Measurements from ENCODE around the gene UPF1.

The UPF1 gene

DNA sequence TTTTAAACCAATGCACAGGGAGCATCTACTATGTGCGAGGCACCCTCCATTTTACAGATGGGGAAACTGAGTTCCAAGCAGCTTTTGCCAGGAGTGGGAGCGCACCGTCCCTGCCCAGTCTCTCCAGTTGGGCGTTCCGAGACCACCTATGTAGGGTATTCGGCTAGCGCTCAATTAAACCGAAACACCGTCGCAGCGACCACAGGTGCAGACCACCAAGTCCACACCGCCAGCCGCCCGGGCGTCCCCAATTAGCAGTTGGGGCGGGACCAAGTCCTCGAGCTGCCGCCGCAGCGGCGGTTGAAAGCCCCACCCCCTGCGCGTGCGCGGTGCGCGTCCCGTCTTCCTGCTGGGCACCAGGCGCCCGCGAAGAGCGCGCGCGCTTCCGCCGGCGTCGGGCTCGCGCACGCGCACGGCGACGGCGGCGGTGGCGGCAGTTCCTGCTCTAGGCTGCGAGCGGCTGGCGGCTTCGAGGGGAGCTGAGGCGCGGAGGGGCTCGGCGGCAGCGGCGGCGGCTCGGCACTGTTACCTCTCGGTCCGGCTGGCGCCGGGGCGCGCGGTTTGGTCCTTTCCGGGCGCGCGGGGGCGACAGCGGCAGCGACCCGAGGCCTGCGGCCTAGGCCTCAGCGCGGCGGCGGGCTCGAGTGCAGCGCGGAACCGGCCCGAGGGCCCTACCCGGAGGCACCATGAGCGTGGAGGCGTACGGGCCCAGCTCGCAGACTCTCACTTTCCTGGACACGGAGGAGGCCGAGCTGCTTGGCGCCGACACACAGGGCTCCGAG is at the start of gene UPF1:
Gene UPF1 (plus strand): TSS at position 436 of the 782 bp plus-strand sequence. CDS start 251 bp downstream, at position 687.
- FAIRE-seq: peak; percentile 51
- DNase-seq (ENCODE audit: insufficient read length, low spot score): peak; percentile 97

DNA sequence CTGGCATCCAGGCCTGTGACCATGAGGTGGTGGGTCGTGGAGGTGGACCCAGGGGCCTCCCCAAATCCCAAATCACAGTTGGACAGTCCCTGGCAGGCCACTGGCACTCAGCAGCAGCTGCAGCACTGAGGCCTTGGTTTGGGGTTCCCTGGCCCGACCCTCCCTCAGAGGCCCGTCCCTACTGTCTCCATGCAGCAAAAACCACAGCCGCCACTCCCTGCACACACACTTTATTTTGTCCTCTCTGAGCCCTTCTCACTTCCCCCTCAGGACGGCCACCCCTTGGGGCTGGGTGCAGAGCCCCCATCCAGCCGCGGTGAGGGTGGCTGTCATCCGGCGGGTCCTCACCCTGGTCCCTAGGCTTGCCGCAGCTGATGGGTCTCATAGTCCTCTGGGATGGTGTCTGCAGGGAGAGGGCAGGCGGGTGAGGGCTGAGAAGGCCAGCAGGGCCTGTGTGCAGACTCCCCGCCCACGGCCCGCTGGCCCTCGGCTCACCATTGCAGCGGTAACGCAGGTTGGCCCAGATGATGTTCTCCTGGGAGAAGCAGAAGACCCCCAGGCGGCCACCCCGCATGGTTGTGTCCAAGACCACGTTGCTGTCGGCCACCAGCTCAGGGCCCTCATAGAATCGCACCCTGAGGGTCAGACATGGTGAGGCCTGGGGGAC is 49.1 kb upstream of the UPF1 start:
- no peak for FAIRE-seq
- no peak for DNase-seq (ENCODE audit: insufficient read length, low spot score)

DNA sequence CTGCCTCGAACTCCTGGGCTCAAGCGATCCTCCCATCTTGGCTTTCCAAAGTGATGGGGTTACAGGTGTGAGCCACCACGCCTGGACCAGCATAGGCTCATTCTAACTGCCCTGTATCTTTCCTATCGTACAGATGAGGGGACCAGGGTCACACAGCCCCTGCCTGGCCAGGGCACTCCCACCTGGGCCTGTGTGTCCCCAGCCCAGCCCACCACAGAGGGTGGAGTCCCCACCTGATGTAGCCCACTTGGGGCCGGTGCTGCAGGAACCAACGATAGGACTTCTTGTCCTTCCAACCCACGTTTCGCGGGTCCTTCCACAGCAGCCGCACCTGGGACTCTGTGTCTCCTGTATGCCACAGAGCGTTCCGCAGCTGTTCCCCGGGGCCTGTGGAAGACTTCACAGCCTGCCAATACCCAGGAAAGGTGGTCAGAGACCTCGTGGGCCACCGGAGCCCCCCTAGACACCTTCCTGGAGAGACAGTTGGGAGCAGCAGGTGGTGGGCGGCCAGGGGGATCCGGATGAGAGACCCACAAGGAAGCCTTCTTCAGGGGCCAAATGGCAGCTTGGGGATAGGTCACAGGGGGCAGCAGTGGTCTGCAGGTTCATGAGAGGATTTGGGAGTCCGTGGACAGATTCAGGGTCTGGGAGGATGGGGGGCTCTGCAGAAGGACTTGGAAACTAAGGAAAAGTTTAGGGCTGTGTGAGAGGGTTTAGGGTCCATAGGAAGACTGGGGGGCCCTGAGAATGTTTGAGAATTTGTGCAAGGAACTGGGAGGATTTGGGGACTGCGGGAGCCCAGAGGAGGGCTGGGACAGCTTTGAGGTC is 47.6 kb upstream of the UPF1 start:
- DNase-seq (ENCODE audit: insufficient read length, low spot score) (no peak), FAIRE-seq (no peak)

DNA sequence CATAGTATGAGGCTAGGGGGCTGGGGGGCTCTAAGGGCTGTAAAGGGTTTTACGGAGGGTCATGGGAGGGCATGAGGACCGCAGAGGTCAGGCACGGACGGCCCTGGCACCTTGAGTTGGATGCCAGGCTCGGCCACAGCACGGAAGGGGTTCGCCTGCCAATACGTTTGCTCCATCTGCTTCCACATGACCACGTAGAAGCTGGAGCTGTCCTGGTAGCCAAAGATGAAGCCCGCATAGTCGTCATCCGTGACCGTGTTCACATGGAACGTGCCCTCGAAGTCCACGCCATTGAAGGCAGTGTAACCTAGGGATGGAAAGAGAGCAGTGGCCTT is 47.0 kb upstream of the UPF1 start:
- FAIRE-seq: peak; percentile 52
- no peak for DNase-seq (ENCODE audit: insufficient read length, low spot score)

DNA sequence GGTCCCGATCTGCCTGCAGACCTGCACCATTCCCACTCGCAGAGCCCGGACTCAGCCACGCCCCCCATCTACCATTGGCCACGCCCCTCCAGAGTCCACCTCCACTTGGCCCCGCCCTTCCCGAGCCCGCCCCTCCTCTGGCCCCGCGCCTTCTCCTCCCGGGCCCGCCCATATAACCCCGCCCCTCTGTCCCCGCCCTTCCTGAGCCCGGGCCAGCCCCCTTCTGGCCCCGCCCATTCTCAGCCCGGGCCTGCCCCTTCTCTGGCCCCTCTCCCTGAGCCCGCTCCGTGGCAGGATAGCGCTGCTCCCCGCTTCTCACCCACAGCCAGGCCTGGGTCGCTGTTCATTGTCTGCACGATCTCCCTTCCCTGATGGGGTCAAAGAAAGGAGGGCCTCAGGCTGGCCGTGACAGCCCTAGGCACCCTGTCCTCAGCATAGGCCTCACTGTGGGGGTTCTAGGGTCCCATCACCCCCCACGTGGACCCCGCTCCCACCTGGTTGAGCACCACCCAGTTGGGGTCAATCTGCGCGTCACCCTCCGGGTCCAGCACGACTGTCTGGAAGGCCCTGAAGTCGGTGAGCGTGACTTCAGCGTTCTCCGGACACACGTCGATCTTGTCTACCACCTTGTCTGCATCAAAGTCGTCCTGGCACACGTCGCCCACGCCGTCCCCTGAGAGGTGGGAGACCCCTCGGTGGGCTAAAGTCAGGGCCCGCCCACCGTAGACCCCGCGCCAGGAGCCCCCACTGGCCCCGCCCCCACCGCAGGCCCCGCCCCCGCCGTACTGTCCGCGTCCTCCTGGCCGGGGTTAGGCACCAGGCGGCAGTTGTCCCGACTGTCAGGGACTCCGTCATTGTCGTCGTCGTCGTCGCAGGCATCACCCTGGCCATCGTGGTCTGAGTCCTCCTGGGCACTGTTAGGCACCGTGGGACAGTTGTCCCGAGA is 46.3 kb upstream of the UPF1 start:
- FAIRE-seq (peak; percentile 54), DNase-seq (ENCODE audit: insufficient read length, low spot score) (peak; percentile 57)

DNA sequence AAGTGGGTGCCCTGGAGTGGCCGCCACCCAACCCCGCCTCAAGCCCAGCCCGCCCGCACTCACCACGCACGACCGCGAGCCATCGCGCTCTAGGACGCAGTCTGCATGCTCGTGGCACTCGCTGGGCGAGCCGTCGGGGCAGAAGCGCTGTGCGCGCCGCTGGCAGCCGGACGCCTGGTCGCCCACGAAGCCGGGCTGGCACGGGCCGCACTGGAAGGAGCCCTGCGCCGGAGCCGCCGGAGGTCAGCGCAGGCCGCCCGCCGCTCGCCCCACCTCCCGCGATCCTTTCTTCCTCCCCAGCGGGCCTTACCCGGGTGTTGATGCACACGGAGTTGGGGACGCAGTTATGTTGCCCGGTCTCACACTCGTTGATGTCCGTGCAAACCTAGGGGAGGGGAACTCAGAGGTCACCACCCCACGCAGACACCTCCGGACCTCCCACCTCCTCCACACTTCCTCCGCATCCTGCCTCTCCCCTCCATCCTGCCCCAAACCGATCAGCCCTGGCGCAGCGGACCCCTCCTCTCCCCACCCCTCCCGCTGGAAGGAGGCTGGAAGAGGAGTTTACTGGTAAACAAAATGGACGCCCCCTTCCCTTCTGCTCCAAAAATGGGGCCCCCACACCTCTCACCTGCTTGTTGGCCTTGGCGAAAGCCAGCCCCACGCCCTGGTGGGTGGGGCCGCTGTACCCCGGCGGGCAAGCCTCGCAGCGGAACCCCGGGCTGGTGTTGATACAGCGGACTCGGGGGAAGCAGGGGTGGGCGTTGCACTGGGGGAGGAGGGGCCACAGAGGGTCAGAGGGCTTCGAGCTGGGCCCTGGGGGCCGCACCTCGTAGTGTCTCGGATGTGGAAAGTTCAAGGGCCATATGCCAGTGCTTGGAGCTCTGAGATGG is 43.0 kb upstream of the UPF1 start:
- FAIRE-seq: no peak
- DNase-seq (ENCODE audit: insufficient read length, low spot score): no peak

DNA sequence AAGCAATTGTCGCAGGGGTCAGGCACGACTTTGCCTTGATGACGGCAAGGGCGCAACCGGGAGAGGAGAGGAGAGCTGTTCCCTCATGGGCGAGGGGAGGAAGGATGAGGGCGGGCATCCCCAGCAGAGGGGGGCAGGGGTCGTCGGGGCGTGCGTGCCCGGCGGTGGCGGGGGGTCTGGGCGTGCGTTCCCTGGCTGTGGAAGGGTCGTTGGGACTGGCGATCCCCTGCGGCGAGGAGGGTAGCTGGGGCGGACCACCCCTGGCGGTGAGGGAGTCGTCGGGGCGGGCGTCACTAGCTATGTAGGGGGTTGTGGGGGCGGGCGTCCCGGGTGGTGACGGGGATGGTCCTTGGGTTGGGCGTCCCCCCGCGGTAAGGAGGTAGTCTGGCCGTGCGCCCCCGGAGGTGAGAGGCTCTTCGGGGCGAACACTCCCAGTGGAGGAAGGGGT is 42.3 kb upstream of the UPF1 start:
- DNase-seq (ENCODE audit: insufficient read length, low spot score) (no peak), FAIRE-seq (peak; percentile 58)

DNA sequence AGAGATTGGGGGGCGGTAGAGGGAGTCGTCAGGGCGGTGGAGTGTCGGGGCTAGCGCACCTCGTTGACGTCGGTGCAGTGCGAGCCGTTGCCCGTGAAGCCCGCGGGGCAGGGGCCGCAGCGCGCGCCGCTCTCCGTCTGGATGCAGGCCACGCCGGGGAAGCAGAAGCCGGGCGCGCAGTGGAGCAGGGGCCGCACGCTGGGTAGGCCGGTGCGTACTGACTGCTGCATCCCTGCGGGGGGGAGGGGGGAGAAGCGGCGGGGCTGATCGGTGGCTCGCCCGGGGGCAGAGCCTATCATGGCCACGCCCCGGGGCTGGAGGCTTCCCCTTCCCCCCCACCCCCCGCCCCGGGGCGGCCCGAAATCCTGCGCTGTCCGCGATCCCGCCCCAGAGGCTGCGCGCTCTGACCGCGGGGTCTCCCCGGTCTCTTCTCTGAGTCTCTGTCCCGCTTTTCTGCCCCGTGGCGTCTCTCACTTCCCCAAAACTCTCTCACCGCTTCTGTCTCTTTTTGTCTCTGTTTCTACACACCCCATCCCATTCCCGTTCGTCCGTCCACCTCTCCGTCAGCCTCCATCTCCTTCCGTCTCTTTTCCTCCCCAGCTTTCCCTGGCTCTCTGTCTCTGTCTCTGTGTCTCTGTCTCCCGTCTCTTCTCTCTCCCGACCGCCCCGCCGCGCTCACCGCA is 41.7 kb upstream of the UPF1 start:
- no peak for DNase-seq (ENCODE audit: insufficient read length, low spot score)

DNA sequence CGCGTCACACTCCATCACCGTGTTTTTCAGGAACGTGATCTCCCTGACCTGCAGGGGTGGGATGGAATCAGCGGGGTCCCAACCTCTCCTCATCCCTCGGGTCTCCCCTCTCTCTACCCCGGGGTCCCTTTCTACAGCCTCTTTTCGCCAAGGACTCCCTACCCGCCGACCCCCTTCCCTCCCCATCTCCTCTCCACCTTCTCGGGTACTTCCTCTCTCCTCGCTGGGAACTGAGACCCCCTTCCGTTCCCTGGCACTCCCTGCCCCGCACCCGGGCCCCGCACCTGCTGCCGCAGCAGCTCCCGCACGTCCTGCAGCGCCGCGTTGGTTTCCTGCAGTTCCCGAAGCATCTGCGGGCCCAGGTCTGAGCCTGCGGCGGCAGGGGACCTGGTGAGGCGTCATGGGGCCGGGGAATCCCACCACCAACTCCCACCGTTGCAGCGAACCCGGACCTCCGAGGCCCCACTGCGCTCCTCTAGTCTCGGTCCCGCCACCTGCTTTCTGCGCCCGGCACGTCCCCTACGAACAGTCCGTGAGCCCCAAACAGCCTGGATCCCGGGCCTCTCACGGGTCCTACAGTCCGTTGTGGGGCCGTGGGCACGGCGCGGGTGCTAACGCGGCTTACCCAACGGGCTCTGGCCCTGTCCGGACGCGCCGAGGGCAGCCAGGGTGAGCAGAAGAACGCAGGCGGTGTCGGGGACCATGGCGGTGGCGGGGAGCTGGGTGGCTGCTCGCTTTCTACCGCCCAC is 41.0 kb upstream of the UPF1 start, which contains the start of gene COMP:
Gene COMP (minus strand): TSS at position 740 of the 749 bp plus-strand sequence. CDS start 36 bp downstream, at position 704.
- DNase-seq (ENCODE audit: insufficient read length, low spot score) (no peak), FAIRE-seq (no peak)

More for the DNA sequence above, 41.7 kb upstream of the UPF1 start:
- FAIRE-seq: no peak

DNA sequence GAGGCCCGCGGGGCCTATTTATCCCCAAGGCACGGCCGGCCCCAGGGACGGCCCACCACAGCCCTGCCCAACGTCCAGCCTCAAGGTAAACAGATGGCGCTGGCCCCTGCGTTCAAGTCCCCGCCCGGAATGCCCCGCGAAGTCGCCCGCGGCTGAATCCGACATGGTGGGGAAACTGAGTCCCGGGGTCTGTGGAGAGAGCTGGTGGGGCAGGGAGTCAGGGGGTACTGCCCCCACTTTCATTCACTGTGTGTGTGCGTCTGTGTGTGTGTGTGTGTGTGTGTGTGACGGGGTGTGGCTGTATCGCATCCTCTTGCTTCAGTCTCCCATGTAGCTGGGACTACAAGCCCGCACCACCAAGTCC is 40.5 kb upstream of the UPF1 start:
- FAIRE-seq (no peak), DNase-seq (ENCODE audit: insufficient read length, low spot score) (no peak)

DNA sequence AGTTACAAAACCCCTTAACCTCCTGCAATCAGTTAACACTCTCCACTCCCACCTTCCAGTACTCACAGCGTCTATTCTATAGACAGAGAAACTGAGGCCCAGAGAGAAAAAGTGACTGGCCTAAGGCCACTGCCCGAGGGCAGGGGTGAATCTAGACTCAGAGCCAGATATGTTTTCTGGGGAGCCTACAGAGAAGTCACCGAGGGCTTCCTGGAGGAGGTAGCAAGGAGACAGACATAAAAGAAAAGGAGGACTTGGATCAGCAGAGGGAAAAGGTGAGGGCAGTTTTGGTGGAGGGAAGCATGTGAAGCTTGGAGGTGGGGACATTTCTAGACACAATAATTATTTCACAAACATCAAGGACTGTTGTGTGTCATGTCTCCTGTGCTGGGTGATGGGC is 39.1 kb upstream of the UPF1 start:
- no peak for FAIRE-seq
- no peak for DNase-seq (ENCODE audit: insufficient read length, low spot score)

DNA sequence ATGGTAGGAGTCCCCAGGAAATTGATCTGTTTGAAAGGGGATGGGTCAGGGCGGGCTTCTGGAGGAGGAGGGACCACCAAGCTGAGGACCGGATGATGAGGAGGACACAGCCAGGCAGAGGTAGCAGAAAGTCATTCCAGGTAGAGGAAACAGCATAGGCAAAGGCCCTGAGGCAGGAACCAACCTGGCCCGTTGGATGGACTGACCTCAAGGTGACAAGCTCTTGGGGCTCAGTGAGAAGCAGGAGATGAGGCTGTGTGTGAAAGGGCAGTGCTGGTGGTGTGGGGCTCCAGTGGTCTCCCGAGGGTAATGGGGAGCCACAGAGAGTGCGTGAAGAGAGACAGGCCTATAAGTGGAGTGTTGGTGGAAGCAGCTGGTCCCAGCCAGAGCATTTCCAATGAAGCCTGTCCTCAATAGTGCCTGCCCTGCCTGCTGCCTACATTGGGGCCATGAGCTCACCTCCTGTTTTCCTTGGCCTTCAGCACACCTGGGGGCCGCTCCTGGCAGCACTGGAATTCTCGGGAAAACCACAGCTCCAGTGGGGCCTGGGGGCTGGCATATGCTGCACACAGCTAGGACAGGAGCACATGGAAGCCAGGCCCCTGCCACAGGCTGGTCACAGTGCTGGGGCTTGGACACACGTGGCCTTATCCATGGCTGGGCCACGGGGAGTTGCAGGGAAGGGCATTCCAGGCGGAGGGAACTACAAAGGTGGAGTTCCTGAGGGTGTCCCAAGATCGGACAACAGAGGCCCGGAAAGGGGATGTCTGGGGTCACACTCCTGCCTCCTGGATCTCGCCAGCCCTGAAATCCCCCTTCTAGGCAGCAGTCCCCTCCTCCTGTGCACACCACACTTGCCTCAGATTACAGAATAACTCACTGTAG is 38.4 kb upstream of the UPF1 start:
- FAIRE-seq (peak; percentile 23), DNase-seq (ENCODE audit: insufficient read length, low spot score) (no peak)

DNA sequence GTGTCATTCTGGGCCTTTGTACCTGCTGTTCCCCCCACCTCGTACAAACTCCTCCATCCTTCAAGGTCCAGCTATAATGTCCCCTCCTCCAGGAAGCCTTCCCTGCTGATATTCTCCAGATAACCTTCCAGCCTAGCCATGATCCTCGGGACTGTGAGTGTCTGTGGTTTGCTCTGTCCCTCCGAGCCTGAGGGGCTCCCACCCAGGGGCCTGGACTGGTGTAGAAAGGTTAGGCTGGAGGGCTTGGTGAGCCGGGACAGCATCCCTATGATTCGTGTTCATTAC is 37.8 kb upstream of the UPF1 start:
- DNase-seq (ENCODE audit: insufficient read length, low spot score): no peak
- no peak for FAIRE-seq

DNA sequence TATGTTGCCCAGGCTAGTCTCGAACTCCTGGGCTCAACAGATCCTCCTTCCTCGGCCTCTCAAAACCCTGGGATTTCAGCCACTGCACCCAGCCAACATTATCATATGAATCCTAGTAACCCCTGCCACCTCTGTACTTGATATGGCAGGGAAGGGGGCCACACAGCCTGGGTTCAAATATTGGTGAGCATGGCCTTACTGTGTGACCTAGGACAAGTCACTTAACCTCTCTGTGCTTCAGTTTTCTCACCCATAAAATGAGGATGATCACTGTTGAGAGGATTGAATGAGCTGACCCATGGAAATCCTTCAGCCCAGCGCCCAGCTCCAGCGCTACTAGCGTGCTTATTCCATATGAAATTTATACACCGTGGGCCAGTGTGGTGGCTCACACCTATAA is 37.1 kb upstream of the UPF1 start:
- FAIRE-seq: no peak
- no peak for DNase-seq (ENCODE audit: insufficient read length, low spot score)

DNA sequence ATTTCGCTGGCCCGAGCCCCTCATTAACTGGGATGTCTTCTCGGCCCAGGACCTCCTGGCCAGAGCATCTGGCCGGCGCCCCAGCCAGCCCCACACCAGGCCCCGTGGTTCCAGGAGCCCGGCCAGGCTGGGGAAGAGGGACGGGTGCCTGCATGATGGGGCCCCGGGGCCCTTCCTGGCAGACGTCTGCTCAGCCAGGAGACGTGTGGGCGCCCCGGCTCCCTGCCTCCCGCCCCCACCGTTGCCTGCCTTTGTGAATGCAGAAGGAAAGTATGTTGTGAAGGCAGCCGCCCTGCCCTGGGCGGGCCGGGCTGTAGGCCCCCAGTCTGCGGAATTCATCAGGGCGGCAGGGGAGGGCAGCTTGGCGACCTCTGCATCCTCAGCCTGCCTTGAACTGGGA is 36.2 kb upstream of the UPF1 start:
- FAIRE-seq (no peak), DNase-seq (ENCODE audit: insufficient read length, low spot score) (no peak)

DNA sequence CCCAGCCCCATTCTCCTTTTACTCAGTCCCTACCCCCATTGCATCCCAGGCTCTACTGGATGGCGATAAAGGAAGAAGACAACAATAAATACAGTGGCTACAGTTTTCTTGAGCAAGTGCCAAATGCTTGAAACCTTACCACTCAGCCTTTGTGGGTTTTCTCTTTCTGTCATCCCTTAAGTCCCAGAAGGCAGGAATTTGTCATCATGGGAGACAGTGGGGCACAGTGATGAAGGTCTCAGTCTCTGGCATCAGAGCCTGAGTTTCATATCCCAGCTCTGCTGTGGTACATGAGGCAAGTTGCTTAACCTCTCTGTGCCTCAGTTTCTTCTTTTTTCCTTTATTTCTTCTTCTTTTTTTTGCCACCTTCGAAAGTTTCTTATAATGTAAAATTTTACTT is 35.5 kb upstream of the UPF1 start:
- DNase-seq (ENCODE audit: insufficient read length, low spot score) (no peak), FAIRE-seq (no peak)

Data from HTR-8/SVneo (cell line).